Body of pancreas (tissue), 4 donors: ENCODE results near the gene MRPL55. TPM values are rescaled to one million over a fixed set of nuclear protein-coding genes. Genes with fewer than 3 reads are reported as not detected.

Source experiments
- ATAC-seq: fragments of 150-250 bp; one replicate; pipeline ENCODE4 v1.9.1; 2016
- DNase-seq, 4 donors: peaks; one replicate each; pipeline ENCODE4 v3.0.0-alpha.2; 2019
- H3K27ac ChIP-seq, 4 donors: fragments of 200-600 bp; sonication (generic); 1 replicate in 3 of 4; 2 replicates in 1 of 4; pipeline versions ENCODE4 v1.5.1 to v1.6.1; 2016 to 2019; ENCODE audit warnings: mild to moderate bottlenecking in 1 of 4, mixed read lengths in 1 of 4, moderate library complexity in 1 of 4
- H3K27me3 ChIP-seq, 2 donors: fragments of 200-600 bp; sonication (generic); one replicate each; pipeline ENCODE4 v1.6.0; 2016; ENCODE audit warnings: mild to moderate bottlenecking in 1 of 2
- H3K36me3 ChIP-seq, 2 donors: fragments of 200-600 bp; sonication (generic); replicated peaks in 1 of 2; 2 replicates each; pipeline ENCODE4 v1.5.1; 2016; ENCODE audit warnings: low read depth in 2 of 2; ENCODE audit not compliant: insufficient read depth in 1 of 2
- H3K4me1 ChIP-seq: fragments of 200-600 bp; sonication (generic); one replicate; pipeline ENCODE4 v1.6.0; 2016
- H3K4me3 ChIP-seq, 2 donors: fragments of 200-600 bp; sonication (generic); 1 replicate in 1 of 2; 2 replicates in 1 of 2; pipeline ENCODE4 v1.5.1; 2016 to 2019
- H3K9me3 ChIP-seq, 3 donors: fragments of 200-600 bp; sonication (generic); 1 replicate in 2 of 3; 2 replicates in 1 of 3; pipeline ENCODE4 v1.5.1; 2016
- POLR2A ChIP-seq, 3 donors: fragments of 450-650 bp; IDR thresholded peaks; one replicate each; pipeline ENCODE4 v1.6.1; 2016; ENCODE audit warnings: antibody characterized with exemption in 3 of 3, mild to moderate bottlenecking in 2 of 3
- WGBS, 2 donors: methylation state at CpG; one replicate each; pipeline ENCODE4 v1.1.5; 2017; 5-methylcytosine and 5-hydroxymethylcytosine counted together
- intact Hi-C: fragments of 100-400 bp; cut with DNase I; formaldehyde crosslinking; loops from one replicate; pipeline ENCODE4 v1.15.1; 2023
- total RNA-seq, 2 donors: library from RNA; depleted of rRNA; stranded (reverse); fragments of >200 nt; gene quantifications; one replicate each; pipeline ENCODE4 v1.1.0, GENCODE V29; 2016
- TF ChIP-seq, protein P1 (sequence below), 7 experiments: fragments of 450-650 bp in 4 of 7; fragments of 200-600 bp in 3 of 7; sonication (generic) in 3 of 7; IDR thresholded peaks; one replicate each; pipeline ENCODE4 v1.5.1; 2016 to 2019; ENCODE audit warnings: antibody characterized with exemption in 7 of 7

Gene MRPL55
- total RNA-seq, 2 donors from 2014 or later: 65.9 to 68.7 TPM

DNA sequence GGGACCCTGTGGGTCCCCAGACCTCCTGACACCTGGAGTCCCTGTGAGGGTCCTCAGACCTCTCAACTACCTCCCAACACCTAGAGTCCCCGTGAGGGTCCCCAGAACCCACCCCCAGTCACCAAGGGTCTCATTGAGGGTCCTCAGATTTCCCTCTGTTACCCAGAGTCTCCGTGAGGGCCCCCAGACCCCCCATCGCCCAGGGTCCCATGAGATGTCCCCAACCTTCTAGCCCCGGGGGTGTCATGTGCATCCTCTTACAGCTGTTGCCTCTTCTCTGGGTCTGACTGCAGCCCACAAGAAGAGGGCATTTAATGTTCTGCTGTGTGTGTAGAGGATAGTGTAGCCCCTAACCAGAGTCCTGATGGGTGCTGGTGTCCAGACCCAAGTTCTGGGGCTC, 38.7 kb upstream of the MRPL55 start:
- Histone ChIP-seq H3K4me3 (no peak overlapping the region), H3K4me1 (peaks cover 38% of the 10 kb centered on the region), H3K36me3 (peaks cover 0 to 14% of the 10 kb centered on the region in 2 donors), H3K27me3 (no peaks in the 10 kb centered on the region), H3K9me3 (no peaks in the 10 kb centered on the region), H3K27ac (peak overlapping the region in 1 of 4 donors; percentile 25)
- TF ChIP-seq, protein P1, sequence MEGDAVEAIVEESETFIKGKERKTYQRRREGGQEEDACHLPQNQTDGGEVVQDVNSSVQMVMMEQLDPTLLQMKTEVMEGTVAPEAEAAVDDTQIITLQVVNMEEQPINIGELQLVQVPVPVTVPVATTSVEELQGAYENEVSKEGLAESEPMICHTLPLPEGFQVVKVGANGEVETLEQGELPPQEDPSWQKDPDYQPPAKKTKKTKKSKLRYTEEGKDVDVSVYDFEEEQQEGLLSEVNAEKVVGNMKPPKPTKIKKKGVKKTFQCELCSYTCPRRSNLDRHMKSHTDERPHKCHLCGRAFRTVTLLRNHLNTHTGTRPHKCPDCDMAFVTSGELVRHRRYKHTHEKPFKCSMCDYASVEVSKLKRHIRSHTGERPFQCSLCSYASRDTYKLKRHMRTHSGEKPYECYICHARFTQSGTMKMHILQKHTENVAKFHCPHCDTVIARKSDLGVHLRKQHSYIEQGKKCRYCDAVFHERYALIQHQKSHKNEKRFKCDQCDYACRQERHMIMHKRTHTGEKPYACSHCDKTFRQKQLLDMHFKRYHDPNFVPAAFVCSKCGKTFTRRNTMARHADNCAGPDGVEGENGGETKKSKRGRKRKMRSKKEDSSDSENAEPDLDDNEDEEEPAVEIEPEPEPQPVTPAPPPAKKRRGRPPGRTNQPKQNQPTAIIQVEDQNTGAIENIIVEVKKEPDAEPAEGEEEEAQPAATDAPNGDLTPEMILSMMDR (IDR thresholded peaks at IDR 0.05): no peak
- TF ChIP-seq POLR2A (IDR thresholded peaks at IDR 0.05): no peak
- intact Hi-C loops: no loop called here
- WGBS, 2 donors: 89 to 91% methylated on average over 3 to 4 of the region's 4 CpGs
- DNase-seq: peak in 1 of 4 donors; percentile 1
- ATAC-seq: no peak

- Histone ChIP-seq H3K27ac (no peak overlapping the region), H3K36me3 (peaks cover 0 to 14% of the 10 kb centered on the region in 2 donors), H3K27me3 (no peaks in the 10 kb centered on the region), H3K4me1 (peaks cover 43% of the 10 kb centered on the region), H3K4me3 (no peak overlapping the region), H3K9me3 (no peaks in the 10 kb centered on the region)
- TF ChIP-seq POLR2A (IDR thresholded peaks at IDR 0.05): no peak
- TF ChIP-seq, protein P1 (IDR thresholded peaks at IDR 0.05): no peak
- DNase-seq (peak in 2 of 4 donors; percentile 1 to 11), ATAC-seq (no peak)
- intact Hi-C loops: no loop called here
- 91 to 93% methylated on average over 15 to 20 of the region's 20 CpGs for WGBS, 2 donors
Observed at GRCh38 chr1:228147151-228147693, 38.1 kb upstream of the MRPL55 start.

GRCh38 chr1:228146417-228147150, 37.5 kb upstream of the MRPL55 start:
- no peak for ATAC-seq
- H3K36me3 ChIP-seq: peaks cover 0 to 14% of the 10 kb centered on the region in 2 donors
- no peak overlapping the region for H3K4me3 ChIP-seq
- 86 to 87% methylated on average over 13 to 16 of the region's 18 CpGs for WGBS, 2 donors
- TF ChIP-seq POLR2A (IDR thresholded peaks at IDR 0.05): no peak
- TF ChIP-seq, protein P1 (IDR thresholded peaks at IDR 0.05): no peak
- intact Hi-C loops: no loop called here
- H3K4me1 ChIP-seq: peaks cover 47% of the 10 kb centered on the region
- no peak overlapping the region for H3K27ac ChIP-seq
- peak in 2 of 4 donors; percentile 1 to 11 for DNase-seq
- no peaks in the 10 kb centered on the region for H3K27me3 ChIP-seq
- no peaks in the 10 kb centered on the region for H3K9me3 ChIP-seq

DNA sequence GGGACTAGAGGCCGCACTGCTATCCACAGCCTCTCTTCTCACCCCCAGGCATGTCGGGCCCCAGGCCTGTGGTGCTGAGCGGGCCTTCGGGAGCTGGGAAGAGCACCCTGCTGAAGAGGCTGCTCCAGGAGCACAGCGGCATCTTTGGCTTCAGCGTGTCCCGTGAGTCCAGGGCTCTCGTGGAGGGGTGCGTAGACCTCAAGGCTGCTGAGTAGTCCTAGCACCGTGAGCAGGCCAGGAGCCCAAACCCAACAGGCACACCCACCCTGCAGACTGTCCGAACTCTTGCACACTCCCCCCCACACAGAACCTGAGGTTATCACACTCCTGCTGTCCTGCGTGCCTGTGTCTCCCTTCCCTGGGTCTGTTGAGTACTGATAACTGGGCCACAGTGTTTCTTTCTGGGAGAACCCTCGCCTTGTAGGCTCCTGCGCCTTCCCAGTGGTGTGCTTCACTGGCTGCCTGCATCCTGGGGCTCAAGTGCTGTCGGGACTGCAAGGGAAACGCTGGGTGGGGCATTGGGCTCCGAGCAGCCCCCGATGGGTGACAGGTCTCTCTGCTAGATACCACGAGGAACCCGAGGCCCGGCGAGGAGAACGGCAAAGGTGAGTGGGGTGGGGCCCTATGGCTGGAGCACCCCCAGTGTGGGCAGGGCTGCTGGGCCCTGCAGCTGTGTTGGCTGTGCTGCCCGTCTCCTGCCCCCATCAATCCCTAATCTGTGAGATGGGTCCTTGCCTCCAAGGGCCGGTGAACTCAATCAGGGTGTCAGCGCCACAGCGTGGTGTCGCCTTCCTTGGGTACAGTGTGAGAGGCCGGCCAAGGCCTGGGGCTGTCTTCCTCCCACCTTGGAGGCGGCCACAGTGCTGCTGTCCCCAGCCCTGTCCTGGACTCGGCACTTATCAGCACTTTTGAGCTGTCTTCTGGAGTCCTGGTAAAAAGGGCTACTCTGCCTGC, 36.6 kb upstream of the MRPL55 start:
- Histone ChIP-seq H3K4me1 (peaks cover 46% of the 10 kb centered on the region), H3K4me3 (no peak overlapping the region), H3K27me3 (no peaks in the 10 kb centered on the region), H3K9me3 (no peaks in the 10 kb centered on the region), H3K27ac (no peak overlapping the region), H3K36me3 (peaks cover 0 to 14% of the 10 kb centered on the region in 2 donors)
- TF ChIP-seq, protein P1 (IDR thresholded peaks at IDR 0.05): no peak
- TF ChIP-seq POLR2A (IDR thresholded peaks at IDR 0.05): no peak
- no peak for ATAC-seq
- 89 to 94% methylated on average over 10 to 31 of the region's 31 CpGs for WGBS, 2 donors
- intact Hi-C loops: no loop called here
- DNase-seq: no peak
